SK-N-SH treated with all-trans-retinoic acid at 6 μM for 48 hours (cell line): Measurements from ENCODE around the gene SLC7A5.

Experiments
- ATAC-seq: fragments of 200-7000 bp; cut with Tn5 transposase; 3 replicates; pipeline ENCODE4 v1.9.1; 2020; ENCODE audit warnings: mild to moderate bottlenecking, moderate library complexity
- BACH2 ChIP-seq: fragments of 250-450 bp; sonication (Bioruptor Pico); IDR thresholded peaks from 2 replicates; pipeline ENCODE4 v1.9.0; 2021; ENCODE audit warnings: mild to moderate bottlenecking, borderline replicate concordance
- CREB5 ChIP-seq: fragments of 250-450 bp; sonication (Bioruptor Pico); IDR thresholded peaks from 2 replicates; pipeline ENCODE4 v1.5.1; 2020; ENCODE audit warnings: low read depth, mild to moderate bottlenecking, moderate library complexity
- CSDC2 ChIP-seq: fragments of 250-450 bp; sonication (Bioruptor Pico); IDR thresholded peaks from 2 replicates; pipeline ENCODE4 v1.5.0; 2020; ENCODE audit warnings: mild to moderate bottlenecking, moderate library complexity
- CSRNP3 ChIP-seq: fragments of 250-450 bp; sonication (Bioruptor Pico); IDR thresholded peaks from 2 replicates; pipeline ENCODE4 v1.5.1; 2021; ENCODE audit warnings: mild to moderate bottlenecking, moderate library complexity
- GLIS3 ChIP-seq: fragments of 250-450 bp; sonication (Bioruptor Pico); IDR thresholded peaks from 2 replicates; pipeline ENCODE4 v1.5.0; 2020; ENCODE audit warnings: mild to moderate bottlenecking, moderate library complexity
- ISL1 ChIP-seq: fragments of 250-450 bp; sonication (Bioruptor Pico); IDR thresholded peaks from 2 replicates; pipeline ENCODE4 v2.1.2; 2022; ENCODE audit warnings: mild to moderate bottlenecking, moderate library complexity
- OSR1 ChIP-seq: fragments of 250-450 bp; sonication (Bioruptor Pico); IDR thresholded peaks from 2 replicates; pipeline ENCODE4 v1.8.0; 2022; ENCODE audit warnings: moderate library complexity, mild to moderate bottlenecking, inconsistent platforms
- PATZ1 ChIP-seq: fragments of 250-450 bp; sonication (Bioruptor Pico); IDR thresholded peaks from 2 replicates; pipeline ENCODE4 v1.8.0; 2020; ENCODE audit warnings: mild to moderate bottlenecking, moderate library complexity, borderline replicate concordance
- PPARA ChIP-seq: fragments of 250-450 bp; sonication (Bioruptor Pico); IDR thresholded peaks from 2 replicates; pipeline ENCODE4 v1.5.0; 2020; ENCODE audit warnings: mild to moderate bottlenecking, borderline replicate concordance
- RARB ChIP-seq: fragments of 250-450 bp; sonication (Bioruptor Pico); IDR thresholded peaks from 2 replicates; pipeline ENCODE4 v1.8.0; 2021; ENCODE audit warnings: mild to moderate bottlenecking, moderate library complexity
- SNAI2 ChIP-seq: fragments of 250-450 bp; sonication (Bioruptor Pico); IDR thresholded peaks from 2 replicates; pipeline ENCODE4 v1.5.0; 2020; ENCODE audit warnings: mild to moderate bottlenecking, moderate library complexity
- TCF4 ChIP-seq: fragments of 250-450 bp; sonication (Bioruptor Pico); IDR thresholded peaks from 2 replicates; pipeline ENCODE4 v1.8.0; 2021; ENCODE audit warnings: mild to moderate bottlenecking, moderate library complexity, borderline replicate concordance
- TSHZ2 ChIP-seq: fragments of 250-450 bp; sonication (Bioruptor Pico); IDR thresholded peaks from 2 replicates; pipeline ENCODE4 v1.5.0; 2020; ENCODE audit warnings: mild to moderate bottlenecking, moderate library complexity
- ZFP3 ChIP-seq: fragments of 250-450 bp; sonication (Bioruptor Pico); IDR thresholded peaks from 2 replicates; pipeline ENCODE4 v1.5.0; 2020; ENCODE audit warnings: mild to moderate bottlenecking, moderate library complexity
- ZNF565 ChIP-seq: fragments of 450-650 bp; formaldehyde crosslinking; conservative IDR thresholded peaks from 2 replicates; pipeline ENCODE4 v1.5.0; 2020; ENCODE audit warnings: low read depth, mild to moderate bottlenecking, moderate library complexity

SLC7A5 gene

GRCh38 chr16:87854907-87855683 is 14.2 kb downstream of the SLC7A5 start (continued):
- no peak for TF ChIP-seq PATZ1 (CRISPR knock-in tag)
- TF ChIP-seq CSRNP3: no peak
- no peak for TF ChIP-seq TSHZ2
- no peak for TF ChIP-seq ZNF565 (CRISPR knock-in tag)

- no peak for TF ChIP-seq BACH2
- TF ChIP-seq OSR1 (CRISPR knock-in tag): no peak
- TF ChIP-seq ZFP3 (CRISPR knock-in tag): 0 out of 2 replicates have a peak, but pooled peaks have one; percentile 44
- TF ChIP-seq ISL1 (CRISPR knock-in tag): 0 out of 2 replicates have a peak, but pooled peaks have one; percentile 17
- TF ChIP-seq PPARA (CRISPR knock-in tag): no peak
- TF ChIP-seq CSDC2 (CRISPR knock-in tag): no peak
- peak; percentile 68; the same call in 1 of the 2 replicates for TF ChIP-seq PATZ1 (CRISPR knock-in tag)
- no peak for TF ChIP-seq TCF4 (CRISPR knock-in tag)
- TF ChIP-seq RARB: no peak
- no peak for TF ChIP-seq ZNF565 (CRISPR knock-in tag)
- no peak for TF ChIP-seq SNAI2 (CRISPR knock-in tag)
- ATAC-seq: peak; percentile 19
These were observed 15.0 kb downstream of the SLC7A5 start for GRCh38 chr16:87854053-87854906.

GRCh38 chr16:87853411-87854052 is 15.8 kb downstream of the SLC7A5 start:
- peak; percentile 75 for ATAC-seq
- TF ChIP-seq CREB5 (0 out of 2 replicates have a peak, but pooled peaks have one; percentile 10), CSDC2 (CRISPR knock-in tag) (0 out of 2 replicates have a peak, but pooled peaks have one; percentile 70), TSHZ2 (peak; percentile 49; the same call in 1 of the 2 replicates), GLIS3 (CRISPR knock-in tag) (no peak)
